Neural cell (in vitro differentiated cells): Measurements from ENCODE around the gene HIPK4. TPM values are rescaled to one million over a fixed set of nuclear protein-coding genes. Genes with fewer than 3 reads are reported as not detected.

Experiments
- H2AFZ ChIP-seq: fragments of 200-600, 300-800 bp; sonication (generic), shearing (Covaris generic); 2 replicates; pipeline ENCODE4 v1.6.0; 2014; ENCODE audit warnings: low read depth, mild to moderate bottlenecking, antibody characterized with exemption, low read length, moderate library complexity
- H3F3A ChIP-seq: fragments of 200-600 bp; shearing (Covaris generic); 2 replicates; pipeline ENCODE4 v1.6.1; 2016; ENCODE audit warnings: mild to moderate bottlenecking, moderate library complexity, mixed read lengths, antibody characterized with exemption, low read length; ENCODE audit not compliant: insufficient read depth, poor library complexity, severe bottlenecking
- H3K27ac ChIP-seq: fragments of 200-600, 300-800 bp; sonication (generic), shearing (Covaris generic); 2 replicates; pipeline ENCODE4 v1.5.1; 2014; ENCODE audit warnings: mild to moderate bottlenecking, low read length, moderate library complexity
- H3K27me3 ChIP-seq: fragments of 300-800, 200-600 bp; sonication (generic), shearing (Covaris generic); 2 replicates; pipeline ENCODE4 v1.6.0; 2014; ENCODE audit warnings: mild to moderate bottlenecking, low read depth, low read length, moderate library complexity; ENCODE audit not compliant: insufficient read depth
- H3K36me3 ChIP-seq: fragments of 300-800, 200-600 bp; sonication (generic), shearing (Covaris generic); 2 replicates; pipeline ENCODE4 v1.5.1; 2014; ENCODE audit warnings: mild to moderate bottlenecking, antibody characterized with exemption, low read length, moderate library complexity; ENCODE audit not compliant: insufficient read depth
- H3K4me2 ChIP-seq: fragments of 300-800, 200-600 bp; sonication (generic), shearing (Covaris generic); 2 replicates; pipeline ENCODE4 v1.6.0; 2014; ENCODE audit warnings: mild to moderate bottlenecking, low read length
- H3K4me3 ChIP-seq: fragments of 300-800, 200-600 bp; sonication (generic), shearing (Covaris generic); 2 replicates; pipeline ENCODE4 v1.5.1; 2014; ENCODE audit warnings: mild to moderate bottlenecking, low read length, moderate library complexity
- H3K79me2 ChIP-seq: fragments of 200-600 bp; shearing (Covaris generic); replicated peaks from 2 replicates; pipeline ENCODE4 v1.6.0; 2014; ENCODE audit warnings: mild to moderate bottlenecking, low read length, moderate library complexity; ENCODE audit not compliant: insufficient read depth
- H3K9ac ChIP-seq: fragments of 300-800, 200-600 bp; sonication (generic), shearing (Covaris generic); 2 replicates; pipeline ENCODE4 v1.6.1; 2016; ENCODE audit warnings: mild to moderate bottlenecking, low read length, mixed read lengths
- H3K9me2 ChIP-seq: fragments of 200-600 bp; shearing (Covaris generic); 2 replicates; pipeline ENCODE4 v1.6.1; 2016; ENCODE audit warnings: mild to moderate bottlenecking, low read length, mixed read lengths; ENCODE audit not compliant: insufficient read depth
- H3K9me3 ChIP-seq: fragments of 200-600, 300-800 bp; sonication (generic), shearing (Covaris generic); 2 replicates; pipeline ENCODE4 v1.6.1; 2016; ENCODE audit warnings: mild to moderate bottlenecking, mixed run types, low read length, moderate library complexity, mixed read lengths
- H4K20me1 ChIP-seq: fragments of 200-600 bp; shearing (Covaris generic); 2 replicates; pipeline ENCODE4 v1.6.1; 2016; ENCODE audit warnings: mild to moderate bottlenecking, mixed run types; ENCODE audit not compliant: insufficient read depth
- CTCF ChIP-seq: fragments of 450-650 bp; IDR thresholded peaks from 2 replicates; pipeline ENCODE4 v1.5.1; 2014; ENCODE audit warnings: antibody characterized with exemption, mild to moderate bottlenecking, moderate library complexity; ENCODE audit not compliant: poor library complexity, severe bottlenecking
- EP300 ChIP-seq: fragments of 450-650 bp; conservative IDR thresholded peaks from 2 replicates; pipeline ENCODE4 v1.6.1; 2014; ENCODE audit warnings: antibody characterized with exemption, mild to moderate bottlenecking, moderate library complexity; ENCODE audit not compliant: poor library complexity, severe bottlenecking
- EZH2 ChIP-seq: fragments of 200-600, 300-800 bp; shearing (Covaris generic), sonication (generic); IDR thresholded peaks from 2 replicates; pipeline ENCODE4 v1.6.1; 2014; ENCODE audit warnings: antibody characterized with exemption, low read length, borderline replicate concordance, mild to moderate bottlenecking; ENCODE audit not compliant: insufficient read depth, poor library complexity, severe bottlenecking
- MXI1 ChIP-seq: fragments of 450-650 bp; conservative IDR thresholded peaks from 2 replicates; pipeline ENCODE4 v1.6.1; 2014; ENCODE audit warnings: antibody characterized with exemption, mild to moderate bottlenecking; ENCODE audit not compliant: poor library complexity, severe bottlenecking
- POLR2AphosphoS5 ChIP-seq: IDR thresholded peaks from 2 replicates; pipeline ENCODE4 v1.6.1; 2012
- RAD21 ChIP-seq: fragments of 450-650 bp; conservative IDR thresholded peaks from 2 replicates; pipeline ENCODE4 v1.6.1; 2014; ENCODE audit warnings: antibody characterized with exemption, mild to moderate bottlenecking, moderate library complexity
- REST ChIP-seq: IDR thresholded peaks from 2 replicates; pipeline ENCODE4 v1.6.1; 2012; ENCODE audit warnings: borderline replicate concordance
- SMC3 ChIP-seq: fragments of 450-650 bp; conservative IDR thresholded peaks from 2 replicates; pipeline ENCODE4 v1.6.1; 2014; ENCODE audit warnings: antibody characterized with exemption, mild to moderate bottlenecking, moderate library complexity; ENCODE audit not compliant: poor library complexity
- TAF1 ChIP-seq: IDR thresholded peaks from 2 replicates; pipeline ENCODE4 v1.6.1; 2012; ENCODE audit warnings: low read depth
- polyA plus RNA-seq: library from polyadenylated mRNA; depleted of rRNA; stranded (reverse); fragments of >200 nt; gene quantifications from 2 replicates; pipeline ENCODE4 v1.2.3, GENCODE V29; 2014

The HIPK4 gene
- polyA plus RNA-seq, 1 donor from 2014 or later, result not detected

- H3K79me2 ChIP-seq, result no peaks in the 10 kb centered on the region
- H3K9ac ChIP-seq, result no peak overlapping the region
- no peaks in the 10 kb centered on the region for H3K27me3 ChIP-seq
- no peaks in the 10 kb centered on the region for H3K9me2 ChIP-seq
- no peak overlapping the region for H3K4me3 ChIP-seq
- H3K4me2 ChIP-seq, result no peak overlapping the region
- TF ChIP-seq CTCF (no peak), MXI1 (no peak), SMC3 (no peak), EP300 (no peak), REST (no peak), POLR2AphosphoS5 (no peak), EZH2 (no peak), RAD21 (no peak), TAF1 (no peak)
- H4K20me1 ChIP-seq, result no peaks in the 10 kb centered on the region
- no peak overlapping the region for H3K27ac ChIP-seq
- no peak overlapping the region for H2AFZ ChIP-seq
- H3K36me3 ChIP-seq, result peaks cover 7% of the 10 kb centered on the region
- no peaks in the 10 kb centered on the region for H3F3A ChIP-seq
- no peaks in the 10 kb centered on the region for H3K9me3 ChIP-seq
Measured at GRCh38 chr19:40377876-40378385, 12.1 kb downstream of the HIPK4 start.

GRCh38 chr19:40376286-40376862 is 13.6 kb downstream of the HIPK4 start:
- H3K27ac ChIP-seq, result no peak overlapping the region

More at GRCh38 chr19:40376286-40376862, 13.6 kb downstream of the HIPK4 start:
- Histone ChIP-seq H3K4me2 (no peak overlapping the region), H3K9me3 (no peaks in the 10 kb centered on the region), H3K9me2 (no peaks in the 10 kb centered on the region), H3K4me3 (no peak overlapping the region), H3F3A (no peaks in the 10 kb centered on the region), H3K27me3 (no peaks in the 10 kb centered on the region), H2AFZ (no peak overlapping the region), H4K20me1 (no peaks in the 10 kb centered on the region), H3K9ac (no peak overlapping the region), H3K36me3 (peaks cover 11% of the 10 kb centered on the region), H3K79me2 (no peaks in the 10 kb centered on the region)
- no peak for TF ChIP-seq CTCF
- TF ChIP-seq REST, result no peak
- TF ChIP-seq RAD21, result no peak
- no peak for TF ChIP-seq EZH2
